DND-41 (cell line): ENCODE measurements around the gene PRRC2B.

ENCODE experiments used
- ATAC-seq: fragments of 200-7000 bp; cut with Tn5 transposase; 3 replicates; pipeline ENCODE4 v1.9.1; 2021; ENCODE audit warnings: low read depth; ENCODE audit not compliant: insufficient read depth
- DNase-seq: peaks from one replicate; pipeline ENCODE4 v3.0.0-alpha.2; 2020
- H2AFZ ChIP-seq: 2 replicates; pipeline ENCODE4 v1.6.0; 2012; ENCODE audit warnings: low read depth, low read length
- H3K27ac ChIP-seq: 2 replicates; pipeline ENCODE4 v1.5.1; 2012; ENCODE audit warnings: low read length, inconsistent platforms
- H3K27me3 ChIP-seq: fragments of 200-600 bp; sonication (generic); 2 replicates; pipeline ENCODE4 v1.6.0; 2012; ENCODE audit warnings: low read length, mild to moderate bottlenecking, inconsistent platforms; ENCODE audit not compliant: insufficient read depth, poor library complexity
- H3K36me3 ChIP-seq: 2 replicates; pipeline ENCODE4 v1.5.1; 2012; ENCODE audit warnings: low read length, inconsistent platforms; ENCODE audit not compliant: insufficient read depth
- H3K4me1 ChIP-seq: 2 replicates; pipeline ENCODE4 v1.5.1; 2012; ENCODE audit warnings: mild to moderate bottlenecking, low read length; ENCODE audit not compliant: insufficient read depth
- H3K4me2 ChIP-seq: 2 replicates; pipeline ENCODE4 v1.6.0; 2012; ENCODE audit warnings: mild to moderate bottlenecking, moderate library complexity, low read length, inconsistent platforms; ENCODE audit not compliant: insufficient read depth
- H3K4me3 ChIP-seq, 2 experiments: fragments of 200-600 bp in 1 of 2; shearing (Covaris generic) in 1 of 2; 2 replicates each; pipeline ENCODE4 v1.5.1; 2012 to 2016; ENCODE audit warnings: inconsistent platforms in 2 of 2, low read length in 2 of 2, mild to moderate bottlenecking in 2 of 2, low read depth in 1 of 2, moderate library complexity in 1 of 2
- H3K79me2 ChIP-seq: 2 replicates; pipeline ENCODE4 v1.6.0; 2012; ENCODE audit warnings: low read length, inconsistent platforms; ENCODE audit not compliant: insufficient read depth
- H3K9ac ChIP-seq: 2 replicates; pipeline ENCODE4 v1.6.0; 2012; ENCODE audit warnings: low read depth, mild to moderate bottlenecking, inconsistent platforms, low read length, moderate library complexity
- H3K9me3 ChIP-seq: 2 replicates; pipeline ENCODE4 v1.5.1; 2012; ENCODE audit warnings: low read length, moderate library complexity, mild to moderate bottlenecking, inconsistent platforms; ENCODE audit not compliant: insufficient read depth, severe bottlenecking
- H4K20me1 ChIP-seq: 2 replicates; pipeline ENCODE4 v1.6.0; 2012; ENCODE audit warnings: low read length; ENCODE audit not compliant: insufficient read depth
- EZH2 ChIP-seq: IDR thresholded peaks from 3 replicates; pipeline ENCODE4 v1.6.1; 2012; ENCODE audit warnings: borderline replicate concordance, low read depth, mild to moderate bottlenecking, moderate library complexity, low read length, inconsistent platforms; ENCODE audit not compliant: severe bottlenecking
- TF ChIP-seq, protein P1 (sequence below): IDR thresholded peaks from 2 replicates; pipeline ENCODE4 v1.5.1; 2012; ENCODE audit warnings: borderline replicate concordance, low read length, moderate library complexity, mild to moderate bottlenecking; ENCODE audit not compliant: poor library complexity, severe bottlenecking; ENCODE audit errors: extremely low read depth

PRRC2B gene

DNA sequence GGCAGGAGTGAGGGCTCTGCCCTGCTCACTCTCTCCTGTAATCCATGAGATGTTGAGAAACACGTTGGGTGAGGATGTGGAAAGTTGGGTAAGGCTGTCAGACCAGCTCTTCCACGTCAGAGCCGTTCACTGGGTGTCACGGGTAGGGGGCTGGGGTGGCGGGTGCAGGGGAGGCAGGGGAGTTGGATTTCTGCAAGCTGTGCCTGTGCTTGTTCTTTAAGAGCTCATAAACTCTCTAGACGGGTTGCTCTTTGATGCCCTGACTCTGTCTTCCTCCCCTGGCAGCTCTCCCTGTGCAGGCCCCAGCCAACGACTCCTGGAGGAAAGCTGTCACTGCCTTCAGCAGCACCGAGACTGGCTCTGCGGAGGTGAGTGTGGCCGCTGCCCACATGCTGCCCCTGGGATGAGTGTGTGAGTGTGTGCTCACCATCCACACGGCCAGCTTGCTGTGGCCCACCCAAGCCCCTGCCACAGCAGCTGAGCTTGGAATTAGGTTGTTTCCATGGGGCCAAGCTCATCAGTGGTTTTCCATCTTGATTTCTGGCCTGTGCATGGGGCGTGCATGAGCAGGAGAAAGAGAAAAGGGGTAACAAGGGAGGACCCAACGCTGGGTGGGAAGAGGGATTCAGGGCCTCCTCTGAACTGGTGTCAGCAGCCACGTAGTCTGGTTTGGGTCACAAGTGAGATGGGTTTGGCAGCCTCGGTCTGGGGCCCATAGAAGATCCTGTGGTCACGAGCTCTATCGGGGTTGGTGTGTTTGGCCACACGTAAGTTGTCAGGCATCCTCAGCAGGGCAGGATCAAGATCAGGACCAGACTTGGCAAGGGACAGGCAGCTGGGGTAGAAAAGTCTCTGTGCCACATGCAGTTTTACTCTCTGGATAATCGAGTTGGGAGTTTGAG is 87.8 kb downstream of the PRRC2B start:
- Histone ChIP-seq H3K4me2 (no peak overlapping the region), H3K36me3 (peaks cover 95% of the 10 kb centered on the region), H3K9ac (no peak overlapping the region), H3K9me3 (no peaks in the 10 kb centered on the region), H3K79me2 (peaks cover 5% of the 10 kb centered on the region; the same call in 1 of the 2 replicates), H3K4me1 (no peaks in the 10 kb centered on the region), H3K4me3 (no peak overlapping the region), H3K27me3 (no peaks in the 10 kb centered on the region), H2AFZ (no peak overlapping the region), H3K27ac (no peak overlapping the region), H4K20me1 (peaks cover 55% of the 10 kb centered on the region)
- DNase-seq (no peak), ATAC-seq (no peak)
- TF ChIP-seq, protein P1, sequence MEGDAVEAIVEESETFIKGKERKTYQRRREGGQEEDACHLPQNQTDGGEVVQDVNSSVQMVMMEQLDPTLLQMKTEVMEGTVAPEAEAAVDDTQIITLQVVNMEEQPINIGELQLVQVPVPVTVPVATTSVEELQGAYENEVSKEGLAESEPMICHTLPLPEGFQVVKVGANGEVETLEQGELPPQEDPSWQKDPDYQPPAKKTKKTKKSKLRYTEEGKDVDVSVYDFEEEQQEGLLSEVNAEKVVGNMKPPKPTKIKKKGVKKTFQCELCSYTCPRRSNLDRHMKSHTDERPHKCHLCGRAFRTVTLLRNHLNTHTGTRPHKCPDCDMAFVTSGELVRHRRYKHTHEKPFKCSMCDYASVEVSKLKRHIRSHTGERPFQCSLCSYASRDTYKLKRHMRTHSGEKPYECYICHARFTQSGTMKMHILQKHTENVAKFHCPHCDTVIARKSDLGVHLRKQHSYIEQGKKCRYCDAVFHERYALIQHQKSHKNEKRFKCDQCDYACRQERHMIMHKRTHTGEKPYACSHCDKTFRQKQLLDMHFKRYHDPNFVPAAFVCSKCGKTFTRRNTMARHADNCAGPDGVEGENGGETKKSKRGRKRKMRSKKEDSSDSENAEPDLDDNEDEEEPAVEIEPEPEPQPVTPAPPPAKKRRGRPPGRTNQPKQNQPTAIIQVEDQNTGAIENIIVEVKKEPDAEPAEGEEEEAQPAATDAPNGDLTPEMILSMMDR: no peak
- no peak for TF ChIP-seq EZH2

DNA sequence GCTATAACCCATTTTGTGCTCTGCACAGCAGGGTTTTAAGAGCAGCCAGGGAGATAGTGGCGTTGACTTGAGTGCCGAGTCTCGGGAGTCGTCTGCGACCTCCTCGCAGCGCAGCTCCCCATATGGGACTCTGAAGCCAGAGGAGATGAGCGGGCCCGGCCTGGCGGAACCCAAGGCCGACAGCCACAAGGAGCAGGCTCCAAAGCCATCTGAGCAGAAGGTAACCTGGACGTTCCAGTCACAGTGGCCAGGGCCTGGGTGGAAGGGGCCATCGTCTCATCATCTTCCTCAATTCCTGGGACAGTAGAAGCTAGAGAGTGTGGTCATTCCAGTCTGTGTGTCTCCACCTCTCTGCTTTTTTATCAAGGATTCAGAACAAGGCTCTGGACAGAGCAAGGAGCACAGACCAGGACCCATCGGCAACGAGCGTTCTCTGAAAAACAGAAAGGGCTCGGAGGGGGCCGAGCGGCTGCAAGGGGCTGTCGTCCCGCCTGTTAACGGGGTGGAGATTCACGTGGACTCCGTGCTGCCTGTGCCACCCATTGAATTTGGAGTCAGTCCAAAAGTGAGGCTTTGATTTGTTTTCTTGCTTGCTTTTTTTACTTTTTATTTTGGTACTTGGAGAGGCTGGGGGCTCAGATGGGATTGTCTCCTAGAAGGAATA is 88.6 kb downstream of the PRRC2B start:
- DNase-seq: no peak
- no peak for TF ChIP-seq EZH2
- TF ChIP-seq, protein P1: no peak
- peaks cover 5% of the 10 kb centered on the region; the same call in 1 of the 2 replicates for H3K79me2 ChIP-seq
- no peak overlapping the region for H3K9ac ChIP-seq
- no peak overlapping the region for H3K27ac ChIP-seq
- no peak overlapping the region for H3K4me2 ChIP-seq
- no peaks in the 10 kb centered on the region for H3K4me1 ChIP-seq
- no peak for ATAC-seq
- peaks cover 95% of the 10 kb centered on the region for H3K36me3 ChIP-seq
- peaks cover 50% of the 10 kb centered on the region for H4K20me1 ChIP-seq
- H3K27me3 ChIP-seq: no peaks in the 10 kb centered on the region
- no peak overlapping the region for H2AFZ ChIP-seq
- H3K4me3 ChIP-seq: no peak overlapping the region
- no peaks in the 10 kb centered on the region for H3K9me3 ChIP-seq

DNA sequence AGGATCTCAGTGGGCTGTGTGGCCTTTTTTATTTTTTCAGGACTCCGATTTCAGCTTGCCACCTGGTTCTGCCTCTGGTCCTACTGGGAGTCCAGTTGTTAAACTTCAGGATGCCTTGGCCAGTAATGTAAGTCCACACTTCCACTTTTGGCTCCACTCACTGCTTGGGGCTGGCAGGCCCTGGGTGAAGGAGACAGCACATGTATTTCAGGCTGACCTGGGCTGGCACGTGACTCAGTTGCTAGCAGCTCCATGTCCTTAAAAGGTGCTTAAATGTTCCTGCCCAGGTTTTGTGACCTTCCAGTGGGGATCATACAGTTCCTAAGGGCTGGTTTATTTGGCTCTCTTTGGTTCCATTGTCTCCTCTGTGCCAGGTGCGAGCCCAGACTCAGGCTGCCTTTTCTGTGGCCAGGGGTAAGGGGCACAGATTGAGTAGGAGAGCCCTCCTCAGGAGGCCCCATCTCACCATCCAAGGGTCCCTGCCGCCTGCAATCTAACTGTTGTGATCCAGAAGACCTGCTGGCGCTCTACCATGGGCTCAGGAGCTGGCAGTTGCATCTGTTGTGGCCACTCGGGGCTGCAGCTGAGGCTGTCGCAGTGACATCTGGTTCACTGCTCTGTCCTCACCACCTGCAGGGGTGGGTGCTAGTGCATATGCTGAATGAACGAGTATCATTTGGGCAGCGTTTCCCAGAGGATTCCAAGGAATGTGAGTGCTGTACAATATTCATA is 89.6 kb downstream of the PRRC2B start:
- Histone ChIP-seq H3K4me3 (no peak overlapping the region), H3K9ac (no peak overlapping the region), H3K4me1 (no peaks in the 10 kb centered on the region), H3K79me2 (peaks cover 5% of the 10 kb centered on the region; the same call in 1 of the 2 replicates), H4K20me1 (peaks cover 47% of the 10 kb centered on the region; the same call in 1 of the 2 replicates), H3K27ac (no peak overlapping the region), H3K4me2 (no peak overlapping the region), H2AFZ (no peak overlapping the region), H3K27me3 (no peaks in the 10 kb centered on the region), H3K9me3 (no peaks in the 10 kb centered on the region), H3K36me3 (peaks cover 97% of the 10 kb centered on the region)
- TF ChIP-seq EZH2: no peak
- TF ChIP-seq, protein P1: no peak
- DNase-seq (no peak), ATAC-seq (no peak)
